HepG2 (cell line): ENCODE results near the gene PSMD3. TPM values are rescaled to one million over a fixed set of nuclear protein-coding genes. Genes with fewer than 3 reads are reported as not detected.

Experiments used
- ATAC-seq: fragments of 200-7000 bp; cut with Tn5 transposase; 3 replicates; pipeline ENCODE4 v1.9.1; 2020; ENCODE audit warnings: mild to moderate bottlenecking, moderate library complexity
- BruUV-seq: library from RNA; stranded (reverse); fragments of 400-500 nt; replicated peaks from 2 replicates; lab custom pipeline; 2021; lab: Mats Ljungman, UMichigan
- CTCF ChIA-PET: fragments of 300-600 bp; formaldehyde crosslinking; extraction: SDS; loops from one replicate; lab custom pipeline; 2021; ENCODE audit warnings: low total read pairs, inconsistent platforms, low intra/inter-chr PET ratio; lab: Yijun Ruan, JAX
- POLR2A ChIA-PET: fragments of 350-600 bp; sonication (Branson Sonifier 250); formaldehyde crosslinking; loops from one replicate; lab custom pipeline; 2020; ENCODE audit warnings: antibody characterized with exemption, inconsistent platforms; lab: Yijun Ruan, JAX
- DNase-seq: peaks from one replicate; pipeline ENCODE4 v3.0.0-alpha.2; 2015; ENCODE audit warnings: low spot score
- FAIRE-seq: peaks from 3 replicates; lab custom pipeline; 2011; peaks lifted over from hg19 to GRCh38; lab: Jason Lieb, UNC
- H2AFZ ChIP-seq: one replicate; pipeline ENCODE4 v1.6.1; 2011; ENCODE audit warnings: low read length, inconsistent platforms
- H3K27ac ChIP-seq: fragments of 300-600 bp; 3 replicates; pipeline ENCODE4 v1.8.0; 2011; ENCODE audit warnings: mixed run types, mild to moderate bottlenecking, mixed read lengths, low read length, inconsistent platforms; ENCODE audit not compliant: insufficient read depth; ENCODE audit errors: extremely low read length
- H3K27me3 ChIP-seq, 2 experiments: fragments of 200-600 bp in 1 of 2; 2 replicates in 1 of 2; 3 replicates in 1 of 2; pipeline versions ENCODE4 v1.6.0 to v1.8.0; 2011; ENCODE audit warnings: low read length in 2 of 2, mild to moderate bottlenecking in 2 of 2, moderate library complexity in 2 of 2, inconsistent platforms in 1 of 2; ENCODE audit not compliant: insufficient read depth in 2 of 2, control insufficient read depth in 1 of 2
- H3K36me3 ChIP-seq, 2 experiments: fragments of 200-600 bp in 1 of 2; replicated peaks in 1 of 2; 2 replicates in 1 of 2; 3 replicates in 1 of 2; pipeline versions ENCODE4 v1.5.1 to v1.8.0; 2011; ENCODE audit warnings: low read length in 2 of 2, inconsistent platforms in 1 of 2; ENCODE audit not compliant: insufficient read depth in 2 of 2, control insufficient read depth in 1 of 2
- H3K4me1 ChIP-seq: 2 replicates; pipeline ENCODE4 v1.5.1; 2012; ENCODE audit warnings: low read length, inconsistent platforms; ENCODE audit not compliant: insufficient read depth
- H3K4me2 ChIP-seq: 2 replicates; pipeline ENCODE4 v1.6.0; 2011; ENCODE audit warnings: low read depth, low read length, inconsistent platforms
- H3K4me3 ChIP-seq, 3 experiments: fragments of 200-600 bp in 1 of 3; sonication (generic), shearing (Covaris generic) in 1 of 3; replicated peaks in 1 of 3; 2 replicates each; pipeline ENCODE4 v1.5.1; 2011 to 2016; ENCODE audit warnings: low read length in 3 of 3, inconsistent platforms in 2 of 3, low read depth in 2 of 3, mild to moderate bottlenecking in 2 of 3, control low read depth in 1 of 3, mixed read lengths in 1 of 3; ENCODE audit not compliant: insufficient read depth in 1 of 3
- H3K79me2 ChIP-seq: one replicate; pipeline ENCODE4 v1.6.1; 2011; ENCODE audit warnings: low read length, inconsistent platforms; ENCODE audit not compliant: insufficient read depth
- H3K9ac ChIP-seq: 2 replicates; pipeline ENCODE4 v1.6.0; 2011; ENCODE audit warnings: mild to moderate bottlenecking, low read depth, low read length, inconsistent platforms; ENCODE audit not compliant: insufficient read depth
- H3K9me3 ChIP-seq: 2 replicates; pipeline ENCODE4 v1.5.1; 2012; ENCODE audit warnings: mild to moderate bottlenecking, low read length
- H4K20me1 ChIP-seq: 2 replicates; pipeline ENCODE4 v1.6.0; 2011; ENCODE audit warnings: inconsistent platforms, mild to moderate bottlenecking, low read length, moderate library complexity; ENCODE audit not compliant: insufficient read depth
- BRCA1 ChIP-seq: sonication (generic); formaldehyde crosslinking; IDR thresholded peaks from 2 replicates; pipeline ENCODE4 v1.4.0; 2020; ENCODE audit warnings: missing genetic modification reagents
- IRX3 ChIP-seq: sonication (generic); formaldehyde crosslinking; IDR thresholded peaks from 2 replicates; pipeline ENCODE4 v1.8.1; 2023; ENCODE audit warnings: mild to moderate bottlenecking, low read depth, missing genetic modification reagents, borderline replicate concordance
- NFYB ChIP-seq: sonication (generic); formaldehyde crosslinking; IDR thresholded peaks from 2 replicates; pipeline ENCODE4 v1.4.0; 2020; ENCODE audit warnings: missing genetic modification reagents
- SRSF9 ChIP-seq: fragments of 200-400 bp; formaldehyde crosslinking; IDR thresholded peaks from 2 replicates; pipeline ENCODE4 v1.6.1; 2018; ENCODE audit warnings: borderline replicate concordance, mild to moderate bottlenecking, low read depth, low read length; ENCODE audit not compliant: insufficient read depth, poor library complexity, severe bottlenecking
- SRY ChIP-seq: sonication (generic); formaldehyde crosslinking; IDR thresholded peaks from 2 replicates; pipeline ENCODE4 v1.8.0; 2022; ENCODE audit warnings: mild to moderate bottlenecking, missing genetic modification reagents
- YEATS4 ChIP-seq: sonication (generic); formaldehyde crosslinking; IDR thresholded peaks from 2 replicates; pipeline ENCODE4 v1.4.0; 2020; ENCODE audit warnings: missing genetic modification reagents, borderline replicate concordance
- ZKSCAN8 ChIP-seq: IDR thresholded peaks from 2 replicates; pipeline ENCODE4 v1.6.1; 2016; ENCODE audit warnings: borderline replicate concordance, missing genetic modification reagents, missing compliant biosample characterization
- ZNF451 ChIP-seq: sonication (generic); formaldehyde crosslinking; IDR thresholded peaks from 2 replicates; pipeline ENCODE4 v1.5.0; 2020; ENCODE audit warnings: mild to moderate bottlenecking, missing genetic modification reagents
- ZNF589 ChIP-seq: sonication (generic); formaldehyde crosslinking; conservative IDR thresholded peaks from 2 replicates; pipeline ENCODE4 v1.8.0; 2022; ENCODE audit warnings: mild to moderate bottlenecking, moderate library complexity, missing genetic modification reagents
- WGBS: methylation state at CpG from one replicate; pipeline ENCODE4 v1.1.6; 2017; ENCODE audit warnings: low lambda C conversion rate; 5-methylcytosine and 5-hydroxymethylcytosine counted together
- in situ Hi-C: cut with HindIII; loops from 2 replicates; pipeline ENCODE4 v1.10.0; 2017; ENCODE audit warnings: low pct_unique_long_range_greater_than_20kb; ENCODE audit not compliant: extremely low pct_ligation_motif_present
- intact Hi-C: fragments of 100-400 bp; cut with micrococcal nuclease; formaldehyde crosslinking; loops from one replicate; pipeline ENCODE4 v1.10.0; 2022; ENCODE audit not compliant: unreplicated experiment
- polyA plus RNA-seq, 8 experiments: library from polyadenylated mRNA; depleted of rRNA in 3 of 8; stranded (reverse) in 7 of 8; unstranded in 1 of 8; fragments of >200 nt; fragmentation: Illumina TruSeq in 4 of 8; extraction: Trizol in 4 of 8; gene quantifications; 2 replicates each; pipeline versions ENCODE4 v1.2.1 to v1.2.3, GENCODE V29; 2011 to 2016; ENCODE audit warnings: low read depth in 4 of 8, missing spikeins in 1 of 8, mixed read lengths in 1 of 8; ENCODE audit not compliant: insufficient read depth in 1 of 8
- total RNA-seq, 5 experiments: library from RNA; depleted of rRNA; stranded (reverse); fragments of >200 nt; fragmentation: Illumina TruSeq; extraction: Trizol; gene quantifications; 2 replicates each; pipeline ENCODE4 v1.2.3, GENCODE V29; 2016; ENCODE audit warnings: low read depth in 1 of 5
- TF ChIP-seq, protein P1 (sequence below): sonication (generic); formaldehyde crosslinking; IDR thresholded peaks from 2 replicates; pipeline ENCODE4 v1.9.0; 2021; ENCODE audit warnings: missing genetic modification reagents, borderline replicate concordance

PSMD3 gene
- total and polyA plus RNA-seq, 2 of the 13 experiments (the other 11 are each of a cell fraction or from before 2014, with no cell fraction given) = 97.4 to 146 TPM

DNA sequence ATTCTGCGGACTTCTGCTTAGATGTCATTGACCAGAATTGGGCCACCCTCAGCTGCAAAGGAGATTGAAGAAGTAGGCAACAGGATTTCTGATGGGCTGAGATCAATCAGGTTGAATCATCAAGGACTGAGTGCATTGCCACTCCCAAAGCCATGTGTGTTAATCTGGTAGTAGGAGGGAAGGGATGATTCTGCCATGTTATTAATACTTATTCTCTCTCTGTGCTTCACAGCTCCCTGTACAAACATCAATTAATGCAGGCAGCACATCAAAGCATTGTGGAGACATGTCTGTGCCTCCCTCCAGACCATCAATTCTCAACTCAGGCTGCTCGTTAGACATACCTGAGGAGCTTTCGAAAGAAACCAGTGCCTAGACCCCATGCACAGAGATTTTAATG, 41.5 kb upstream of the PSMD3 start:
- ChIA-PET POLR2A (interaction anchor here (1.3 kb wide), 1 partner anchor 12 kb away, joined by 4 read pairs; the partner anchor contains the start of genes LRRC3C and ORMDL3), CTCF (interaction anchor here (0.9 to 1.1 kb wide), 2 partner anchors 20 to 67 kb away, joined by 4 read pairs; no protein-coding TSS in a partner anchor)
- intact Hi-C loops = loop anchor here (2.0 kb wide), 1 partner anchor 14 kb away; no protein-coding TSS in a partner anchor
- TF ChIP-seq ZNF589 (CRISPR knock-in tag) (0 out of 2 replicates have a peak, but pooled peaks have one; percentile 21), ZNF451 (CRISPR knock-in tag) (no peak), SRY (CRISPR knock-in tag) (no peak)
- ATAC-seq (no peak), DNase-seq (no peak), FAIRE-seq (peak; percentile 44)
- Histone ChIP-seq H2AFZ (no peak overlapping the region), H3K27me3 (peaks cover 10 to 17% of the 10 kb centered on the region in 2 experiments; a peak in 3 of 5 replicates), H3K9me3 (no peaks in the 10 kb centered on the region), H3K27ac (no peak overlapping the region), H3K79me2 (no peaks in the 10 kb centered on the region), H3K4me1 (peaks cover 59% of the 10 kb centered on the region), H3K4me2 (no peak overlapping the region), H3K9ac (no peak overlapping the region), H3K4me3 (no peak overlapping the region), H4K20me1 (no peaks in the 10 kb centered on the region), H3K36me3 (no peaks in the 10 kb centered on the region)
- in situ Hi-C loops = no loop called here
- WGBS = 75% methylated on average over 3 of the region's 3 CpGs
- BruUV-seq = no TSS peak

DNA sequence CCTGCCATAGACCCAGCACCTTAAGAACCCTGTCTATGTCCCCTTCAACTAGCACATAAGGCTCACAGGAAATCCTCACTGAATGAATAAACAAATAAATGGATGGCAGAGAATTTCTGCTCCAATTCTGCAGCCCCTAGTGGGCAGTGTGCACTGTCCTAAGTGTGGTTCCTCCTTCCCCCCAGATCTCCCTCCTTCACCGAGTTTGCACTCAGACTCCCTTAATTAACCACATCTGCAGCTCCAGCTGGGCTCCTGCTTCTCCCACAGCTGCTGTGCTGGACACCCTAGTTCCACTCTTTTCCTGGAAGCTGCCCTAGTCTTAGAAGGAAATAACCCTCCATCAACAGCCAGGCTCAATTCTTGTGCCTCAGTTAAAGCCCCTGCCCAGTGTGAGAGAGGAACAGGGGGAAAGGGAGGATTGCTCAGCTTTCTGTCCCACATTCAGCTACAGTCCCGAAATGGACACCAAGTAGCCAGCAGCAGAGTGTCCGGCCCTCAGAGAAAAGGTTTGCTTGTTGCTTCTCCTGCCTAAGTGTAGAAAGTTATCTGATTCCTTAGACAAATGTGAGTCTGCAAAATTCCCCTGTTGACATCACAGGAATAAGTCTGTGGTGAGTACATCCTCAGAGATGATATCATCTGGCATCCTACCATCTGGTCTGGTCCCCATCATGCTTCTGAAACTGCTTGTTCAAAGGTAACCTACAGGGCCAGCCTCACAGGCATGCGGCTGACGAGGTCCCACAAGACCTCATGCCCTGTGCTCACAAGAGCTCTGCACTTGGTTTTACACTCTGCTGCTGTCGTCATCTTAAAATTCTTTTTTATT, 40.8 kb upstream of the PSMD3 start:
- in situ Hi-C loops = no loop called here
- no TSS peak for BruUV-seq
- H3K36me3 ChIP-seq = no peaks in the 10 kb centered on the region
- ATAC-seq (peak; percentile 56), DNase-seq (no peak), FAIRE-seq (peak; percentile 91)
- H3K9me3 ChIP-seq = no peaks in the 10 kb centered on the region
- WGBS = 26% methylated on average over 6 of the region's 6 CpGs
- no peak overlapping the region for H3K4me3 ChIP-seq
- H3K4me2 ChIP-seq = no peak overlapping the region
- H3K79me2 ChIP-seq = no peaks in the 10 kb centered on the region
- H3K4me1 ChIP-seq = peaks cover 52% of the 10 kb centered on the region
- H3K27me3 ChIP-seq = peaks cover 13 to 19% of the 10 kb centered on the region in 2 experiments; a peak in 3 of 5 replicates
- H3K27ac ChIP-seq = no peak overlapping the region
- CTCF ChIA-PET = interaction anchor here (0.9 to 1.1 kb wide), 2 partner anchors 19 to 67 kb away, joined by 4 read pairs; no protein-coding TSS in a partner anchor
- H3K9ac ChIP-seq = no peak overlapping the region
- H2AFZ ChIP-seq = no peak overlapping the region
- H4K20me1 ChIP-seq = no peaks in the 10 kb centered on the region
- POLR2A ChIA-PET = interaction anchor here (1.3 kb wide), 1 partner anchor 13 kb away, joined by 4 read pairs; the partner anchor contains the start of genes LRRC3C and ORMDL3
- intact Hi-C loops = loop anchor here (2.0 kb wide), 1 partner anchor 13 kb away; no protein-coding TSS in a partner anchor
- TF ChIP-seq ZKSCAN8 (CRISPR knock-in tag) (no peak), IRX3 (CRISPR knock-in tag) (no peak), SRSF9 (no peak), NFYB (CRISPR knock-in tag) (no peak), YEATS4 (CRISPR knock-in tag) (no peak), BRCA1 (CRISPR knock-in tag) (no peak)
- TF ChIP-seq, protein P1, sequence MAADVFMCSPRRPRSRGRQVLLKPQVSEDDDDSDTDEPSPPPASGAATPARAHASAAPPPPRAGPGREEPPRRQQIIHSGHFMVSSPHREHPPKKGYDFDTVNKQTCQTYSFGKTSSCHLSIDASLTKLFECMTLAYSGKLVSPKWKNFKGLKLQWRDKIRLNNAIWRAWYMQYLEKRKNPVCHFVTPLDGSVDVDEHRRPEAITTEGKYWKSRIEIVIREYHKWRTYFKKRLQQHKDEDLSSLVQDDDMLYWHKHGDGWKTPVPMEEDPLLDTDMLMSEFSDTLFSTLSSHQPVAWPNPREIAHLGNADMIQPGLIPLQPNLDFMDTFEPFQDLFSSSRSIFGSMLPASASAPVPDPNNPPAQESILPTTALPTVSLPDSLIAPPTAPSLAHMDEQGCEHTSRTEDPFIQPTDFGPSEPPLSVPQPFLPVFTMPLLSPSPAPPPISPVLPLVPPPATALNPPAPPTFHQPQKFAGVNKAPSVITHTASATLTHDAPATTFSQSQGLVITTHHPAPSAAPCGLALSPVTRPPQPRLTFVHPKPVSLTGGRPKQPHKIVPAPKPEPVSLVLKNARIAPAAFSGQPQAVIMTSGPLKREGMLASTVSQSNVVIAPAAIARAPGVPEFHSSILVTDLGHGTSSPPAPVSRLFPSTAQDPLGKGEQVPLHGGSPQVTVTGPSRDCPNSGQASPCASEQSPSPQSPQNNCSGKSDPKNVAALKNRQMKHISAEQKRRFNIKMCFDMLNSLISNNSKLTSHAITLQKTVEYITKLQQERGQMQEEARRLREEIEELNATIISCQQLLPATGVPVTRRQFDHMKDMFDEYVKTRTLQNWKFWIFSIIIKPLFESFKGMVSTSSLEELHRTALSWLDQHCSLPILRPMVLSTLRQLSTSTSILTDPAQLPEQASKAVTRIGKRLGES (CRISPR knock-in tag) = no peak
